Uterus (tissue), 2 donors: ENCODE measurements around the gene UBXN1.

Source experiments
- POLR2A ChIP-seq, 2 donors: fragments of 450-650 bp; IDR thresholded peaks; one replicate each; pipeline ENCODE4 v1.6.1; 2016; ENCODE audit warnings: antibody characterized with exemption in 2 of 2, mild to moderate bottlenecking in 1 of 2, moderate library complexity in 1 of 2
- TF ChIP-seq, protein P1 (sequence below), 4 experiments: fragments of 200-600 bp in 2 of 4; fragments of 450-650 bp in 2 of 4; sonication (generic) in 2 of 4; IDR thresholded peaks; one replicate each; pipeline ENCODE4 v1.5.1; 2016 to 2019; ENCODE audit warnings: antibody characterized with exemption in 4 of 4, mild to moderate bottlenecking in 2 of 4, moderate library complexity in 1 of 4

DNA sequence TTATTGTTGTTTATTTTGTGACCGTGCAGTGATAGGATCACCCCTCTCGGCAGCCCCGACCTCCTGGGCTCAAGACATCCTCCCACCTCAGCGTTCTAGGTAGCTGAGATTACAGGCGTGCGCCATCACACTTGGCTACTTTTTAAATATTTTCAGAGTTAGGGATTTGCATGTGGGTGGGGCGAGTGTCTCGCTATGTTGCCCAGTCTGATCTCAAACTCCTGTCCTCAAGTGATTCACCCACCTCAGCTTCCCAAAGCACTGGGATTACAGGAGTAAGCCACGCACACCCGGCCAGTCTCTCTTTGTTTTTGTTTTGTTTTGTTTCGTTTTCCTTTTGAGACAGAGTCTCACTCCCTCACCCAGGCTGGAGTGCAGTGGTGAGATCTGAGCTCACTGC, 24.6 kb downstream of the UBXN1 start:
- no peak for TF ChIP-seq POLR2A (IDR thresholded peaks at IDR 0.05)
- TF ChIP-seq, protein P1, sequence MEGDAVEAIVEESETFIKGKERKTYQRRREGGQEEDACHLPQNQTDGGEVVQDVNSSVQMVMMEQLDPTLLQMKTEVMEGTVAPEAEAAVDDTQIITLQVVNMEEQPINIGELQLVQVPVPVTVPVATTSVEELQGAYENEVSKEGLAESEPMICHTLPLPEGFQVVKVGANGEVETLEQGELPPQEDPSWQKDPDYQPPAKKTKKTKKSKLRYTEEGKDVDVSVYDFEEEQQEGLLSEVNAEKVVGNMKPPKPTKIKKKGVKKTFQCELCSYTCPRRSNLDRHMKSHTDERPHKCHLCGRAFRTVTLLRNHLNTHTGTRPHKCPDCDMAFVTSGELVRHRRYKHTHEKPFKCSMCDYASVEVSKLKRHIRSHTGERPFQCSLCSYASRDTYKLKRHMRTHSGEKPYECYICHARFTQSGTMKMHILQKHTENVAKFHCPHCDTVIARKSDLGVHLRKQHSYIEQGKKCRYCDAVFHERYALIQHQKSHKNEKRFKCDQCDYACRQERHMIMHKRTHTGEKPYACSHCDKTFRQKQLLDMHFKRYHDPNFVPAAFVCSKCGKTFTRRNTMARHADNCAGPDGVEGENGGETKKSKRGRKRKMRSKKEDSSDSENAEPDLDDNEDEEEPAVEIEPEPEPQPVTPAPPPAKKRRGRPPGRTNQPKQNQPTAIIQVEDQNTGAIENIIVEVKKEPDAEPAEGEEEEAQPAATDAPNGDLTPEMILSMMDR (IDR thresholded peaks at IDR 0.05) = no peak
